HG03175 (cell line): ENCODE results near the gene EHBP1.
A peak's percentile ranks its signal among the peaks of the same experiment; 100 is the strongest.

Experiments
- ATAC-seq: cut with Tn5 transposase; IDR thresholded peaks from one replicate; pipeline ENCODE4 v1.9.1; 2021; ENCODE audit warnings: mild to moderate bottlenecking, moderate library complexity; ENCODE audit not compliant: unreplicated experiment

EHBP1 gene

DNA sequence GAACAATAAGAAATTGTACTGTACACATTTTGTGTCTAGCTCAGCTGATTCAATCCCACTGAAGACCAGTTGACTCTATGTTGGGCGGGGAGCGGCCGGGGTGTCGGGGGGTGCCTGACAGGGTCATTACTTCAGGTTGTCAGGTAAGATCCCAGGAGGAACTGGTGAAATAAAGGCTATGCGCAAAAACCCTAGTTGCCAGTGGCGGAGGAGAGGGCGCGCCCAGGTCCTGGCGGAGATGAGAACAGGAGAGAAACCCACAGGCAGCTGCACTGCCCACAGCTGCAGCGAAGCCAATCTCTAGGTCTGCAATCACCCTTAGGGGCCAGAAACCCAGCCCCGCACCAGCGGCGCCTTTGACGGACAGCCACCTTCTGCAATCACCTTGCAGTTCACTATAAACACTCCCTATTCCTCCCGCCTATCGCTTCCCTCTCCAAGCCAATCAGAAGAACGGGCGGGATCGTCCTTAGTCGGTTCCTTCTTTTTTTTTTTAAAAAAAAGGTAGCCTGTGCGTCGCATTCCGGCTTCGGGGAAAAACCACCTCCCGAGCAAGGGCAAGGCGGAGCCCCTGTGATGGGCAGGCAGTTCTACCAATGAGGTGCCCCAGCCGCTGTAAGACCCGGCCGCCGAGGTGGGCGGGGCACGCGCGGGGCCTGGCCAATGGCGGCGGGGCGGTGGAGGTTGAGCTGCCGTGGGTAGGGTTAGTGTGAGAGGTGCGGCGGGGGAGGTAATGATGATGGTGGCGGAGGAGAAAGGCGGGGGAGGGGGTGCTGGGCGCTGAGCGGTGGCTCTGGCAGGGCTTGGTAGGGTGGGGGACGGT lies at the start of gene EHBP1:
Gene EHBP1 (plus strand): TSS at position 707 of the 823 bp plus-strand sequence. CDS start 1,479 bp downstream, outside the sequence.
- peak; percentile 94 for ATAC-seq

DNA sequence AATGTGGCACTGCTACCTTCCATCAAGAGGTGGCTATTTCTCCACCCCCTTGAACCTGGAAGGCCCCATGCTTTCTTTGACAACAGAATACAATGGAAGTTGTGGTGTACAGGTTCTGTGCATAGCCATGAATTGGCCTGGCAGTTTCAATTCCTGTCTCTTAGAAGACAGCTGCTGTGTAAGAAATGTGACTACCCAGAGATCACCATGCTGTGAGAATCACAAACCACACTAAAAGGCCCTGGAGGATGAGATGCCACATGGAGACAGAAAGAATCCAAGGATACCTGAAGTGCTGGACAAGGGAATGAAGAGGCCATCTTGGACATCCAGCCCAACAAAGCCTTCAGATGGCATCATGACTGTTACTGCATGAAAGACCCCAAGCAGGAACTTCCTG lies 47.7 kb upstream of the EHBP1 start:
- ATAC-seq, result peak; percentile 57

DNA sequence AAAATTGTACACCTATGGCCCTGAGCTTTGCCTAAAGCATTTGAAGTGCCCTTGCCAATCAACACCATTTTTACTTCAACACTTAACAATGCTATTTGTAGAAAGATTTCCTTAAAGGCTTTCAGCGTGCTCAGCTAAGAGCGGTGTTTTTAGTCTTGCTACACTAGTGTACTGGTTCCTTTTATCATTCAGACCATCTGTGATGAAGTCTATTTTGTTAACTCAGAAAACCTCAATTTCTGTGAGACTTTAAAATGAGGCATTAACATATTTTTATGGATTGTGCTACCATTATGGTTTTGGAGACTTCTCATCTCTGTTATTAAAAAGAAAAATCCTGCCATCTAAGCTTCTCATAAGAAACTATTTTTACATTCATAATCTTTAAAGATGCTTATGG lies 46.6 kb upstream of the EHBP1 start:
- no peak for ATAC-seq

- ATAC-seq, result peak; percentile 85
These were observed 45.4 kb upstream of the EHBP1 start for GRCh38 chr2:62660087-62660486.

DNA sequence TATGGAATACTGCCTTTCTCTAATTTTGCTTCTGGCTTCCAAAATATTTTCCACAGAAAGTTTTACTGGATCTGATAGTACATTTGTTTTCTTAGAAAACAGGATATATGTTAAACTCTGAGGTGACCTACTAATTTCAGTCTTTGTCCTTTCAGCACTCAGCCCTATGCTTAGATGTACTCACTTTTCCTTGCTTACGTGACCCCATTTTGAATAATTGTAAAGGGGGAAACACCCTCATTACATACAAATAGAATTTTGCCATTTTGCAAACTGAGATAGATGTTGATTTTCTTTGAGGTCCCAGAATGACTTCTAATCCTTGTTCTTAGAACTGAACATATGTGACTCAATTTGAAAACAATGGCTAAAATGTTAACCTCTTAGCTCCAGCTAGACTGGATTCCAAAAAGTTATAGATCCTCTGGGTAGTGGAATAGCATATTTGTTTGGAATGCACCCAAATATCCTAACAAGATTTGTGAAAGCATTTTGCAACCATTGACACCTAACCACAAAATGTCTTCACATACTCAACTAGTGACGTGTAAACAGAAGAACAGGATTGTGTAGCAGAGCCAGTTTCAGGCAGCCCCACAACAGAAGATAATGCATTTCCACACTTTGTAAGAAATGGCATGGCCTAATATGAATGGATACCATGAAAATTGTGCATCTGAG lies 44.8 kb upstream of the EHBP1 start:
- no peak for ATAC-seq

DNA sequence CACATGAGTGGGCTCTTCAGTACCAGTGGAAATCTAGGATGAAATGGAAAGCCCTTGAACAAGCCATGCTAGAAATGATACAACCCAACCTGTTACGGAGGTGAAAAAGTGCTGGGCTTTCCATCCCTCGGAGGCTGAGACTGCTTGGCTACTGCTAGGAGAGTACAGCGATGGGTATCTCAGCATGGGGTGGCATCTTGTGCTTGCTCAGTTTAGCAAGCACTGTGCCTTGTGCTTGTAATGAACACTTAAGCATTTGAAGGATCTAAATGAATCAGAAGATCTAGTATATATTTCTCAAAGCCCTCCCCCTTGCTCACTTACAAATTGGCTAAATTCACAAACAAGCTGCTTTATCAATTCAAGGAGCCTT lies 44.3 kb upstream of the EHBP1 start:
- ATAC-seq, result no peak

GRCh38 chr2:62662131-62662530 lies 43.4 kb upstream of the EHBP1 start:
- no peak for ATAC-seq

GRCh38 chr2:62662554-62662953 lies 43.0 kb upstream of the EHBP1 start:
- ATAC-seq, result no peak

- ATAC-seq, result no peak
These were observed 42.1 kb upstream of the EHBP1 start for GRCh38 chr2:62663411-62663810.

- no peak for ATAC-seq
These were observed 41.4 kb upstream of the EHBP1 start for GRCh38 chr2:62663920-62664795.

GRCh38 chr2:62665446-62665845 lies 40.1 kb upstream of the EHBP1 start:
- no peak for ATAC-seq

DNA sequence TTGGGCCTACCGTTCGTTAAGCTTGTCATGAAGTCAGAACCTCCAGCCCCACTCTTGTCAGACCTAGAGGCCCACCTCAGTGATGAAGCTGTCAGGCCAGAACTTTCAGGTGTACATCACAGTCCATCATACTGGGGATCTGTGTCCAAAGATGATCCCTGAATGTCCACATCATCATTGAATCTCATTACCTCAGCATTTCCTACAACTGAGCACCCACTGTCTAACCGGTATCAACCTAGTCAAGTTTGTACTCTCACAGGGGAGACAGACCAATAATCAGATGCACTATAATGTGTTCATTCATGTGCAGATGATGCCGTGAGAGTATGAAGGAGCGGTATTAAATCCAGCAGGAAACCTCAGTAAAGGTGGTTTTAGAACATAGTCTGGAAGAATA lies 36.3 kb upstream of the EHBP1 start:
- no peak for ATAC-seq

DNA sequence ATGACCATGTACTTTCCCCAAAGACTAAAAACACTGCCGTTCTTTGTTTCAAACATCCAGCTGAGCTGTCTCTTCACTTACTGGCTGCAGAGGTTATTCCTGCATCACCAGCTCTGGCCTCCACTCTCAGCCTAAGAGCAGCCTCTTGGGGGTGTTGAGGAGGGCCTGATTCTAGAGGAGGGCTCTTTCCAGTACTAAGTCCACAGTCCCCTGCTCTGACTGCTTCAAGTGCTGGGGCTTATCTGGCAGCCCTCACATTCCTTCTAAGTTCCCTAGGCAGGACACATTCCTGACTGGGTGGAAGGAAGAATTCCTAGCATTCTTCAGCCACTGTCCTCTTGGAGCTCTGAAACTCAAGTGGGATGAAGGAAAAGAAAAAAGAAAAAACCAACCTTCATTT lies 32.9 kb upstream of the EHBP1 start:
- ATAC-seq, result no peak

- ATAC-seq, result no peak
These were observed 30.5 kb upstream of the EHBP1 start for GRCh38 chr2:62675062-62675461.

GRCh38 chr2:62685256-62685655 lies 20.3 kb upstream of the EHBP1 start:
- no peak for ATAC-seq

DNA sequence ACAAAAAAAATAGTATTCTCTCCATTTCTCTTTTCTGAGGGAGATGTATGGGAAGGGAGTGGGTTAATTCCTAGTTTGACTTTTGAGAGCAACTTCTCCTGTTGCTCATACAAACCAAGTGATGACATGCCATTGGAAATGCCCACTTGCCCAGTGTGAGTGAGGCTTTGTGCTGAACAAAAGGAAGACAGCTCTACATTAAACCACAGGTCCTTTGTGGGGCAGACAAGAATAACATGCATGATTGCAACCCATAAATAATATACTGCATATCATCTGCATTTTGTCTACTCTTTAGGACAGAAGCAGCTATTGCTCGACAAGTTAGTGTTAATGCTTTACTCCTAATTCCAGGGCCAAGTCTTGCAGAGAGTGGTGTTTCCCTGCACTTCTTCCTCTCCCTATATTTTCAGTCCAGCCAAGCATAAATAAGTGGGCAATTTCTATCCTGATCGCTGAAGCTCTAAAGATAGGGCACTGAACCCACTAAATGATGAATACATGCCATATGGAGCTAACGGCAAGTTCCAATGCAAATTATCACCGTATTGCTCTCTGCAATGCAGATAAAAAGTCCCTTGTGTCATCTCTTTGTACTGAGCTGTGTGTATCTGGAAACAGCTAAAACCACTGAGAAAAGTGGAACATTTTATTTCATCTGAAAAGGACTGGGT lies 19.4 kb upstream of the EHBP1 start:
- no peak for ATAC-seq

DNA sequence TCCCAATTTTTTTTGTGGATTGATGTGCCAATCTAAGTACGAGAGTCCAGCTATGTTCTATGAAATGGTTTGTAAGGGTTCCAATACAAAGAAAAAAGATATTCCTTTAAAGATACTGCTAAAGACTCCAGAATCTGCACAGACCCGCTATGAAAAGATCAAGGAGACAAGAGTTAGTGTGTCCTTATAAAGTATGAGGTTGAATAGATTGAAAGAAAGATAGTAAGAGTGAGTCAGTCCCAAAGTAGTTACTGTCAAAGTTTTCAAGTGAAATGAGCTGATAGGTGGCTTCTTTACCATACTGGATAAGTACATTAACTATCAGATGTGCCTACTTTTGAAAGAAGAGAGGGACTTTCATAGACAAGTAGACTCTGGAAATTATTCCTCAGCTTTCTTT lies 17.9 kb upstream of the EHBP1 start:
- ATAC-seq, result no peak

- ATAC-seq, result no peak
These were observed 16.7 kb upstream of the EHBP1 start for GRCh38 chr2:62688771-62689170.

DNA sequence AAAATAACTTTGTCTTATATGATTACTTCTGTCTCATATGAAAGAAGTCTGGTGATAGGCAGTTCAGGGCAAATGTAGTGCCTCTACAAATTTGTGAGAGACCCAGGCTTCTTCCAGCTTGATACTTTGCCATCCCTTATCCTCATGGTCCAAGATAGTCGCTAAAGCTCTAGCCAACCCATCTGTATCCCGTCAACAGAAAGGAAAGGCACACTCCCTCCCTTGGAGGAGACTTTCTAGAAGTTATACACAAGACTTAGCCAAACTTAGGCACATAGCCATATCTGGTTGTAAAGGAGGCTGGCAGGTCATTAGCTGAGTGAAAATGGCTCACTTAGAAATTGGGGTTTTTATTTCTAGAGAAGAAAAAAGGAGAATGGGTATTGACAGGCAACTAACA lies 14.3 kb upstream of the EHBP1 start:
- ATAC-seq, result no peak

DNA sequence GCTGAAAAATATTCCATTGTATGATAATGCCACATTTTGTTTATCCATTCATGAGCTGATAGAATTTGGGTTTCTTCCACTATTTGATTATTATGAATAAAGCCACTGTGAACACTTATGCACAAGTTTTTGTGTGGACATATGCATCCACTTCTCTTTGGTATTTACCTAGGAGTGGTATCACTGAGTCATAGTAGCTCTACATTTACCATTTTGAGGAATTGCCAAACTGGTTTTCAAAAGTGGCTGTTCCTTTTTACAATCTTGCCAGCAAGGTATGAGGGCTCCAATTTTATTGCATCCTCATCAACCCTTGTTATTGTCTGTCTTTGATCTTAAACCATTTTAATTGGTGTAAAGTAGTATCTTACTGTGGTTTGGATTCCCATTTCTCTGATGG lies 13.3 kb upstream of the EHBP1 start:
- no peak for ATAC-seq

DNA sequence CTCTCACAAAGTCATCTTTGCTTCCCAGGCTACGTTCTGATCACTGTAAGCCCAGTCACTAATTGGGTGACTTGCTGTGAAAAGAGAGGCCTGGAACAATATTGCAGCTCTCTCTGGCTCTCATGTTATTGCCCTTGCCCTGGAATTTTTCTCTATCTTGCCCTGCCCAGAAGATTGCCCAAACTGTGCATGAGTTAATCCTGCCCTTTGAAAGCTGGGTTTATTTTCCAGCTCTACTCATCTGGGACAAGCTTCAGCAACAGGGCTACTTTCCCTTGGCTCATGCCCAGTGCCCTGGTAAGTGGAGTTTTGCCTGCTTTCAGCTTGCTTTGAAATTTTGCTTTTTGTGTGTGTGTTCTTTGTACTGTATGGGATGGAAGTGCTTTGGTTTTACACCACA lies 6.9 kb upstream of the EHBP1 start:
- no peak for ATAC-seq
